H1 (cell line): ENCODE measurements around the gene FADS3.

Source experiments
- CEBPB ChIP-seq: IDR thresholded peaks from 2 replicates; pipeline ENCODE4 v1.6.1; 2012; ENCODE audit warnings: low read depth, low read length
- EP300 ChIP-seq, 2 experiments: IDR thresholded peaks; 1 replicate in 1 of 2; 2 replicates in 1 of 2; pipeline ENCODE4 v1.6.1; 2011 to 2012; ENCODE audit warnings: low read depth in 2 of 2, low read length in 2 of 2, mild to moderate bottlenecking in 2 of 2, borderline replicate concordance in 1 of 2, inconsistent platforms in 1 of 2, moderate library complexity in 1 of 2
- EZH2 ChIP-seq: fragments of 200-600 bp; sonication (generic); IDR thresholded peaks from 2 replicates; pipeline ENCODE4 v1.7.1; 2012; ENCODE audit warnings: low read depth, mild to moderate bottlenecking, moderate library complexity, low read length, inconsistent platforms; ENCODE audit not compliant: severe bottlenecking
- MAFK ChIP-seq: IDR thresholded peaks from 2 replicates; pipeline ENCODE4 v1.6.1; 2012; ENCODE audit warnings: low read depth, mild to moderate bottlenecking, improper control_type of control experiment, low read length
- POLR2A ChIP-seq, 2 experiments: IDR thresholded peaks; 1 replicate in 1 of 2; 2 replicates in 1 of 2; pipeline ENCODE4 v1.6.1; 2011; ENCODE audit warnings: low read depth in 2 of 2, low read length in 2 of 2, mild to moderate bottlenecking in 2 of 2; ENCODE audit errors: control extremely low read depth in 1 of 2
- POLR2AphosphoS5 ChIP-seq: IDR thresholded peaks from 2 replicates; pipeline ENCODE4 v1.6.1; 2011; ENCODE audit warnings: low read depth, low read length
- RNF2 ChIP-seq: fragments of 200-900, 300-1000 bp; sonication (generic); IDR thresholded peaks from 2 replicates; pipeline ENCODE4 v1.7.1; 2016; ENCODE audit warnings: borderline replicate concordance, low read depth, mild to moderate bottlenecking, antibody characterized with exemption, low read length; ENCODE audit not compliant: poor library complexity, severe bottlenecking; ENCODE audit errors: missing control alignments
- SIRT6 ChIP-seq: IDR thresholded peaks from one replicate; pipeline ENCODE4 v1.7.1; 2012; ENCODE audit warnings: low read length, inconsistent platforms
- TAF1 ChIP-seq: IDR thresholded peaks from 2 replicates; pipeline ENCODE4 v1.6.1; 2011; ENCODE audit warnings: mild to moderate bottlenecking, low read depth, low read length
- YY1 ChIP-seq: IDR thresholded peaks from 2 replicates; pipeline ENCODE4 v1.6.1; 2011; ENCODE audit warnings: low read depth, mild to moderate bottlenecking, low read length
- ZNF274 ChIP-seq: IDR thresholded peaks from 2 replicates; pipeline ENCODE4 v1.7.0; 2012; ENCODE audit warnings: low read length, borderline replicate concordance; ENCODE audit errors: extremely low read depth
- TF ChIP-seq, protein P1 (sequence below), 3 experiments: IDR thresholded peaks; 1 replicate in 2 of 3; 2 replicates in 1 of 3; pipeline versions ENCODE4 v1.5.1 to v1.6.1; 2011; ENCODE audit warnings: low read length in 3 of 3, mild to moderate bottlenecking in 3 of 3, inconsistent platforms in 2 of 3, low read depth in 1 of 3, moderate library complexity in 1 of 3; ENCODE audit not compliant: insufficient read depth in 1 of 3; ENCODE audit errors: control extremely low read depth in 1 of 3
- TF ChIP-seq, protein P2 (sequence below): IDR thresholded peaks from 2 replicates; pipeline ENCODE4 v1.6.1; 2011; ENCODE audit warnings: low read depth, mild to moderate bottlenecking, low read length; ENCODE audit not compliant: insufficient read depth
- TF ChIP-seq, protein P3 (sequence below): IDR thresholded peaks from 2 replicates; pipeline ENCODE4 v1.6.1; 2011; ENCODE audit warnings: low read length, improper control_type of control experiment

DNA sequence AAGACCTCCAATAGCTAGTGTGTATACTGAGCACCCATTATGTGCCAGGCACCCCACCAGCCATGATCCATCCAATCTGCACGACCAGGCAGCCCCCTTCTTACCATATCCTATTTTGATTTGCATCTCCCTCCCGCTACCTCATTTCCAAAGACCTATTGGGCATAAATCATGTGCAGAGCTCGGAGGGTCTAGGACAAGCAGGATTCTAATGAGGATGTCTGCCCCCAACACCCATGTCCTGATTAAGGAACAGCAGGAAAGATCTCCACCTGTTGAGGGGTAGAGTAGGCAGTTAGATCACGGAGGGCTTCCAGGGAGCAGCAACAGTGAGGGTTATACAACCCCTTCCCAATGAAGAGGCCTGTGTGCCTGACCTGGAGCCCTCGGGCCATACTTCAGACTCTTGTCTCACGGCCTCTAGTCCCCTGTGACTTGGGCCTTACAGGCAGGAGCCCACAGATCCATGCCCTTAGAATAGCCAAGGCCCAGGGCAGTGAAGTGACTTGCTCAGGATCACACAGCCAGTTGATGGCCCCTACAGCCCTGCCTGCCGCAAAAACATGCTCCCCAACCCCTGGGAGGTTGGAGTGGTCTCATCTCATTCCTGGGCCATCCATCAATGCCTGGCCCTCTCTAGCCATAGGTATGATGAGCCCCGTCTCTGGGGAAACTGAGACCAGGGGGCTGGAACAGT is 22.5 kb upstream of the FADS3 start:
- TF ChIP-seq CEBPB (no peak), TAF1 (no peak), ZNF274 (no peak), EP300 (IDR thresholded peaks at IDR 0.05; ENCODE audit: borderline replicate concordance in 1 of 2, low read depth in 2 of 2, low read length in 2 of 2) (no peak), EZH2 (no peak), SIRT6 (no peak), YY1 (no peak), POLR2AphosphoS5 (no peak), MAFK (no peak), POLR2A (IDR thresholded peaks at IDR 0.05; ENCODE audit: control extremely low read depth in 1 of 2, low read depth in 2 of 2, low read length in 2 of 2) (no peak), RNF2 (no peak)
- TF ChIP-seq, protein P1, sequence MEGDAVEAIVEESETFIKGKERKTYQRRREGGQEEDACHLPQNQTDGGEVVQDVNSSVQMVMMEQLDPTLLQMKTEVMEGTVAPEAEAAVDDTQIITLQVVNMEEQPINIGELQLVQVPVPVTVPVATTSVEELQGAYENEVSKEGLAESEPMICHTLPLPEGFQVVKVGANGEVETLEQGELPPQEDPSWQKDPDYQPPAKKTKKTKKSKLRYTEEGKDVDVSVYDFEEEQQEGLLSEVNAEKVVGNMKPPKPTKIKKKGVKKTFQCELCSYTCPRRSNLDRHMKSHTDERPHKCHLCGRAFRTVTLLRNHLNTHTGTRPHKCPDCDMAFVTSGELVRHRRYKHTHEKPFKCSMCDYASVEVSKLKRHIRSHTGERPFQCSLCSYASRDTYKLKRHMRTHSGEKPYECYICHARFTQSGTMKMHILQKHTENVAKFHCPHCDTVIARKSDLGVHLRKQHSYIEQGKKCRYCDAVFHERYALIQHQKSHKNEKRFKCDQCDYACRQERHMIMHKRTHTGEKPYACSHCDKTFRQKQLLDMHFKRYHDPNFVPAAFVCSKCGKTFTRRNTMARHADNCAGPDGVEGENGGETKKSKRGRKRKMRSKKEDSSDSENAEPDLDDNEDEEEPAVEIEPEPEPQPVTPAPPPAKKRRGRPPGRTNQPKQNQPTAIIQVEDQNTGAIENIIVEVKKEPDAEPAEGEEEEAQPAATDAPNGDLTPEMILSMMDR (IDR thresholded peaks at IDR 0.05; ENCODE audit: control extremely low read depth in 1 of 3, insufficient read depth in 1 of 3, low read depth in 1 of 3, low read length in 3 of 3), result no peak
- TF ChIP-seq, protein P2, sequence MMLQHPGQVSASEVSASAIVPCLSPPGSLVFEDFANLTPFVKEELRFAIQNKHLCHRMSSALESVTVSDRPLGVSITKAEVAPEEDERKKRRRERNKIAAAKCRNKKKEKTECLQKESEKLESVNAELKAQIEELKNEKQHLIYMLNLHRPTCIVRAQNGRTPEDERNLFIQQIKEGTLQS, result no peak
- TF ChIP-seq, protein P3, sequence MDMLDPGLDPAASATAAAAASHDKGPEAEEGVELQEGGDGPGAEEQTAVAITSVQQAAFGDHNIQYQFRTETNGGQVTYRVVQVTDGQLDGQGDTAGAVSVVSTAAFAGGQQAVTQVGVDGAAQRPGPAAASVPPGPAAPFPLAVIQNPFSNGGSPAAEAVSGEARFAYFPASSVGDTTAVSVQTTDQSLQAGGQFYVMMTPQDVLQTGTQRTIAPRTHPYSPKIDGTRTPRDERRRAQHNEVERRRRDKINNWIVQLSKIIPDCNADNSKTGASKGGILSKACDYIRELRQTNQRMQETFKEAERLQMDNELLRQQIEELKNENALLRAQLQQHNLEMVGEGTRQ, result no peak
